ENCODE results near the gene MIEN1.

The MIEN1 gene

DNA sequence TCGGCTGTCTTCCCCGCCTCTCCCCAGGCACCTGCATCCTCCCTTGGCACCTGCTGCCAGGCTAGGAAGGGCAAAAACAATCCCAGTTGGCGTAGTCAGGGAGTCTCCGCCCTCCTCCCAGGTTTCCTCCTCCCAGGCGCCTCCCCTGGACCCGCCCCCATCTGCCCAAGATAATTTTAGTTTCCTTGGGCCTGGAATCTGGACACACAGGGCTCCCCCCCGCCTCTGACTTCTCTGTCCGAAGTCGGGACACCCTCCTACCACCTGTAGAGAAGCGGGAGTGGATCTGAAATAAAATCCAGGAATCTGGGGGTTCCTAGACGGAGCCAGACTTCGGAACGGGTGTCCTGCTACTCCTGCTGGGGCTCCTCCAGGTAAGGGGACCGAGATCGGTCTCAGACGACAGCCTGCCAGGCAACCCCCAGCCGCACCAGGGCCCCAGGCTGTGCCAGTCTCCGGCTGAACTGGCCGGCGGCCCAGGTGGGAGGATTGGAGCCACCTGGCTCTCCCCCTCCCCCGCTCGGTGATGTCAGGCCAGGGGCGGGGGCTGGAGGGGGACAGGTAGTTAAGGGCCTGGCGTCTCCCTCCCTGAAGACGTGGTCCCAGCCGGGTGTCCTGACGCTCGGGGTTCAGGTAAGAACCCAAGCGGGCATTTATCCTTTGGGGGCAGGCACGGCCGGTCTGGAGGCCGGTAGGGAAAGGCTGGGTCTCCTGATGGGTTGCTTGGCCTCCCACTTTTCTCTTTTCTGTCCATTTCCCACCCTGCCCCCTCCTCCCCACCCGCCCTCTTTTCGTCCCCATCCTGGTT, 7.6 kb upstream of the MIEN1 start, which contains the start of gene GRB7:
Gene GRB7 (plus strand): TSS at position 179 of the 808 bp plus-strand sequence. CDS start 4,364 bp downstream, outside the sequence.
- TF ChIP-seq, protein P1, sequence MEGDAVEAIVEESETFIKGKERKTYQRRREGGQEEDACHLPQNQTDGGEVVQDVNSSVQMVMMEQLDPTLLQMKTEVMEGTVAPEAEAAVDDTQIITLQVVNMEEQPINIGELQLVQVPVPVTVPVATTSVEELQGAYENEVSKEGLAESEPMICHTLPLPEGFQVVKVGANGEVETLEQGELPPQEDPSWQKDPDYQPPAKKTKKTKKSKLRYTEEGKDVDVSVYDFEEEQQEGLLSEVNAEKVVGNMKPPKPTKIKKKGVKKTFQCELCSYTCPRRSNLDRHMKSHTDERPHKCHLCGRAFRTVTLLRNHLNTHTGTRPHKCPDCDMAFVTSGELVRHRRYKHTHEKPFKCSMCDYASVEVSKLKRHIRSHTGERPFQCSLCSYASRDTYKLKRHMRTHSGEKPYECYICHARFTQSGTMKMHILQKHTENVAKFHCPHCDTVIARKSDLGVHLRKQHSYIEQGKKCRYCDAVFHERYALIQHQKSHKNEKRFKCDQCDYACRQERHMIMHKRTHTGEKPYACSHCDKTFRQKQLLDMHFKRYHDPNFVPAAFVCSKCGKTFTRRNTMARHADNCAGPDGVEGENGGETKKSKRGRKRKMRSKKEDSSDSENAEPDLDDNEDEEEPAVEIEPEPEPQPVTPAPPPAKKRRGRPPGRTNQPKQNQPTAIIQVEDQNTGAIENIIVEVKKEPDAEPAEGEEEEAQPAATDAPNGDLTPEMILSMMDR (IDR thresholded peaks at IDR 0.05; ENCODE audit: borderline replicate concordance, insufficient read depth, low read depth, low read length) = no peak
- H3K4me3 ChIP-seq (ENCODE audit: low read depth, low read length) = no peak within 1 kb of the TSS

DNA sequence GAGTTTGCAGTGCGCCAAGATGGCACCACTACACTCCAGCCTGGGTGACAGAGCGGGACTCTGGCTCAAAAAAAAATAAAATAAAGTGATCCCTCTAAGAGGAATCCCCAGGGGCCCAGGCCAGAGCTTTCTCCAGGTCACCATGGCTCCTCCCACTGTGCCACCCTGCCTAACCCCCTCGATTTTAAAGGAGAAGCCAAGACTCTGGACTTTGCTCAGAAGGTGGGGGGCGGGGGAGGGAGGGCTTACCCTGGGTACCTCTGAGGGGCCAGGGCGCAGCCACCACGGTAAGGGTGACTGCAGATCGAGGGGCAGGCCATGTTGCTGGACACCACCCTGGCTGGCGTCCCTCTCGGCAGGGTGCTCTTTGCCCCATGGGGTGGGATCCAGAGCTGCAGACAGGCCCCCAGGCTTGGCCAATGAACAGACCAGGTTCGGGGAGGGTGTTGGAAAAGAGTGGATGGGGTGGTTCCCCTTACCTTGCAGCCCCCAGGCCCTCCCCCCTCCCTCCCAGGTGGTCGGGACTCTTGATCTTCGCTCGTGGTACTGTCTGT, 7.0 kb upstream of the MIEN1 start:
- TF ChIP-seq, protein P1 (IDR thresholded peaks at IDR 0.05; ENCODE audit: borderline replicate concordance, insufficient read depth, low read depth, low read length) = no peak
- H3K4me3 ChIP-seq (ENCODE audit: low read depth, low read length) = no peak overlapping the region

DNA sequence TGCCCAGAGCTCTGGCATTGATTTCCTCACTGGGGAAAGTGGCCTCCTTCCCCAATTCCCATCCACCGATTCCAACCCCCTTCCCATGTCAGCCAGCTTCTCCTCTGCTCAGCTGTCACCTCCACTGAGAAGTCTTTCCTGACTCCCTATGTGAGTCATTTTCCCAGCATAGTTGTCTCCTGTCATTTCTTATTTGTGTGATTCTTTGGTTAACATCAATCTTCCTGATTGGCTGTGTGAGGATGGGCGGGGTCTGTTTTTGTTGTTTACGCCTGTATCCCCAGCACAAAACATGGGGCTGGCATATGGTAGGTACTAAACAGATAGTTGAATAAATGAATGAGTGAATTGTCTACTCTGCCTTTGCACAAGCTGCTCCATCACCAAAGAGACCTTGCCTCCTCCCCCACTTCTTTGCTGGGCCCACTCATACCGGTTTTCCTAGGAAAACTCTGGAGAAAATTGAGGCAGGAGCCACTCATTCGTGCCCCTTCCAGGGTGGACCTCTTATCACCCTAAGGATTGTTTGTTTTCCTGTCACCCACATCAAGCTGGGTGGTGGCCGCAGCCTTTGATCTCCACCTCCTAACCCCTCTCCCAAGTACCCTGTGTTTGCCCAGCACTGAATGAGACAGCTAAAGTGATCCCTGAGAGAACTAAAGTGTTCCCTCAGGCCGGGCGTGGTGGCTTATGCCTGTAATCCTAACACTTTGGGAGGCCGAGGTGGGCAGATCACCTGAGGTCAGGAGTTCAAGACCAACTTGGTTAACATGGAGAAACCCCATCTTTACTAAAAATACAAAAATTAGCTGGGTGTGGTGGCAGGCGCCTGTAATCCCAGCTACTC, 6.2 kb upstream of the MIEN1 start:
- TF ChIP-seq, protein P1 (IDR thresholded peaks at IDR 0.05; ENCODE audit: borderline replicate concordance, insufficient read depth, low read depth, low read length) = no peak

DNA sequence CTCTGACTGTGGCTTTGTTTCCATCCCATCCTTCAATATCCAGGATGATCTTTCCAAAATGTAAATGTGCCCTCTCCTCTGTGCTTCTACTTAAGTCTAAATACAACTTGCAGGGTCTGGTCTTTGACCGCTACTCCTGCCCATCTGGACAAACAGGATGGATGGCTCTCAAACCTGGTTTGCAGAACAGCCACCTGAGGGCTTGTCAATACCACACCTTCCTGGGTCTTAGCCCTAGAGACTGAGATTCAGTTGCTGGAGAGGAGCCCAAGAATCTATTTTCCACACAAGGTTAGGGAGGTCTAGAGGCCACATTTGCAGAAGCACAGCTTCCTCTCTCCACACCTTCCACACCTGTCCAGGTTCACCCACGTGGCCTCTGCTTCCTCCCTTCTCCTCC, 5.5 kb upstream of the MIEN1 start:
- no peak overlapping the region for H3K4me3 ChIP-seq (ENCODE audit: low read depth, low read length)
- TF ChIP-seq, protein P1 (IDR thresholded peaks at IDR 0.05; ENCODE audit: borderline replicate concordance, insufficient read depth, low read depth, low read length) = no peak

More for the DNA sequence above, 6.2 kb upstream of the MIEN1 start:
- no peak overlapping the region for H3K4me3 ChIP-seq (ENCODE audit: low read depth, low read length)

DNA sequence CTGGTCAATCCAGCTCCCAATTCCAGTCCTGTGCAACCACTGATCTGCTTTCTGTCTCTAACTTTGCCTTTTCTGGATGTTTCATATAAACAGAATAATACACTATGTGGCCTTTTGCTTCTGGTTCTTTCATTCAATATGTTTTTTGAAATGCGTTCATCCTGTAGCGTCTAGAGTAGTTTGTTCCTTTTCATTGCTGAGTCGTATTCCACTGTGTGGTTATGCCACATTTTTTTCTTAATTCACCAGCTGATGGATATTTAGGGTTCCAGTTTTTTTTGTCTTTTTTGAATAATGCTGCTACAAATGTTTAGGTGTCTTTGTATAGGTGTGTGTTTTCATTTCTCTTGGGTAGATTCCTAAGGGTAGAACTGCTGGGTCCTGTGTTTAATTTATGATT, 2.3 kb upstream of the MIEN1 start:
- TF ChIP-seq, protein P1 (IDR thresholded peaks at IDR 0.05; ENCODE audit: borderline replicate concordance, insufficient read depth, low read depth, low read length) = no peak
- H3K4me3 ChIP-seq (ENCODE audit: low read depth, low read length) = no peak overlapping the region

DNA sequence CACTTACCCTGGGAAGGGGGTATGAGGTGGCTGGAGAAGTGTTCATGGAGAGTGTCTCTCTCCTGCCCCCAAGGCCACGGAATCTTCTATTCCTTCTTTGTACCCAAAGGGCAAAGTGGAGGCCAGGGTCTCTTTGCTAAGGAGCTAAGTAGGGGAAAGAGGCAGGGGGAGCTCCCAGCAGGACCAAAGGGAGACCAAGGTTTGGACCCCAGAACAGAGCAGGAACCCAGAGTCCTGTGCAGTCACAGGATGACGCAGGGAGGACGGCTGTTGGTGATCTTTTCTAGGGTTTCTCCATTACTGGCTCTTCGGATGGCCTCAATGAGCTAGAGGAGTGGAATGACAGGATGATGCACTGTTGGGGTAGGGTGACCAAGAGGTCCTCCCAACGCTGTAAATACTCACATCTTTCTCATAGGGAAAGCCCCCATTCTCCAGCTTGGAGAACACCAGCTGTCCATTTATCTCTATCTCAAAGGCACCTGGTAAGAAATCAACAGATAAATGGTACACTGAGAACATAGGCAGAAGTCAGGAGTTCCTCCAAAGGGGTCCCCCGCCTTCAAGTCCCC, 966 bp downstream of the MIEN1 start:
- TF ChIP-seq, protein P1 (IDR thresholded peaks at IDR 0.05; ENCODE audit: borderline replicate concordance, insufficient read depth, low read depth, low read length) = no peak

More for the DNA sequence above, 966 bp downstream of the MIEN1 start:
- H3K4me3 ChIP-seq (ENCODE audit: low read depth, low read length) = peak overlapping the region; percentile 77
